MG63 (cell line): ENCODE results near the gene KRT73. TPM values are rescaled to one million over a fixed set of nuclear protein-coding genes. Genes with fewer than 3 reads are reported as not detected.
A peak's percentile ranks its signal among the peaks of the same experiment; 100 is the strongest.

Source experiments
- DNase-seq: peaks from one replicate; pipeline ENCODE4 v3.0.0-alpha.2; 2020
- H3K27me3 ChIP-seq: fragments of 250-450 bp; sonication (Bioruptor Pico); 2 replicates; pipeline ENCODE4 v1.5.1; 2020; ENCODE audit warnings: mild to moderate bottlenecking, moderate library complexity
- H3K36me3 ChIP-seq: fragments of 250-450 bp; sonication (Bioruptor Pico); 2 replicates; pipeline ENCODE4 v1.5.1; 2020; ENCODE audit warnings: mild to moderate bottlenecking, moderate library complexity
- H3K4me3 ChIP-seq: fragments of 250-450 bp; sonication (Bioruptor Pico); 2 replicates; pipeline ENCODE4 v1.5.1; 2020; ENCODE audit warnings: mild to moderate bottlenecking, moderate library complexity
- H3K9me3 ChIP-seq: fragments of 250-450 bp; sonication (Bioruptor Pico); 2 replicates; pipeline ENCODE4 v1.5.1; 2020; ENCODE audit warnings: mild to moderate bottlenecking, moderate library complexity
- total RNA-seq: library from RNA; depleted of rRNA; stranded (reverse); fragments of >200 nt; shearing (Covaris generic); gene quantifications from 2 replicates; pipeline ENCODE4 v1.2.3, GENCODE V29; 2014; ENCODE audit warnings: low replicate concordance; rRNA removed

Gene KRT73
- total RNA-seq: not detected in 2 replicates

- no peak for DNase-seq
- Histone ChIP-seq H3K36me3 (no peaks in the 10 kb centered on the region), H3K27me3 (no peaks in the 10 kb centered on the region), H3K4me3 (no peak within 1 kb of the TSS), H3K9me3 (no peaks in the 10 kb centered on the region)
These were observed at the start of gene KRT73 for GRCh38 chr12:52618216-52618615. KRT73 (minus strand) TSS chr12:52618559; CDS start chr12:52618524, 35 bp downstream.

- DNase-seq: no peak
- 0 out of 2 replicates have a peak, but pooled peaks cover 2% of the 10 kb centered on the region for H3K27me3 ChIP-seq
- no peak overlapping the region for H3K4me3 ChIP-seq
These were observed 49.6 kb upstream of the KRT73 start for GRCh38 chr12:52667931-52668330.

GRCh38 chr12:52667509-52667908, 49.1 kb upstream of the KRT73 start:
- Histone ChIP-seq H3K36me3 (no peaks in the 10 kb centered on the region), H3K4me3 (no peak overlapping the region), H3K9me3 (no peaks in the 10 kb centered on the region), H3K27me3 (no peaks in the 10 kb centered on the region; the same call in 1 of the 2 replicates)
- no peak for DNase-seq

More at GRCh38 chr12:52667931-52668330, 49.6 kb upstream of the KRT73 start:
- no peaks in the 10 kb centered on the region for H3K9me3 ChIP-seq
- H3K36me3 ChIP-seq: no peaks in the 10 kb centered on the region

- no peak overlapping the region for H3K4me3 ChIP-seq
- no peaks in the 10 kb centered on the region for H3K9me3 ChIP-seq
- no peaks in the 10 kb centered on the region for H3K36me3 ChIP-seq
- H3K27me3 ChIP-seq: no peaks in the 10 kb centered on the region; the same call in 1 of the 2 replicates
- no peak for DNase-seq
These were observed 48.1 kb upstream of the KRT73 start for GRCh38 chr12:52666471-52666870.

GRCh38 chr12:52663420-52663819, 45.1 kb upstream of the KRT73 start:
- DNase-seq: no peak
- H3K4me3 ChIP-seq: no peak overlapping the region
- no peaks in the 10 kb centered on the region for H3K9me3 ChIP-seq
- no peaks in the 10 kb centered on the region; the same call in 1 of the 2 replicates for H3K27me3 ChIP-seq
- no peaks in the 10 kb centered on the region for H3K36me3 ChIP-seq

GRCh38 chr12:52662918-52663229, 44.5 kb upstream of the KRT73 start:
- H3K4me3 ChIP-seq: no peak overlapping the region
- DNase-seq: no peak
- no peaks in the 10 kb centered on the region; the same call in 1 of the 2 replicates for H3K27me3 ChIP-seq
- no peaks in the 10 kb centered on the region for H3K9me3 ChIP-seq
- no peaks in the 10 kb centered on the region for H3K36me3 ChIP-seq

- Histone ChIP-seq H3K4me3 (no peak overlapping the region), H3K27me3 (no peaks in the 10 kb centered on the region; the same call in 1 of the 2 replicates), H3K36me3 (no peaks in the 10 kb centered on the region), H3K9me3 (no peaks in the 10 kb centered on the region)
- no peak for DNase-seq
These were observed 43.9 kb upstream of the KRT73 start for GRCh38 chr12:52662093-52662917.

- no peaks in the 10 kb centered on the region; the same call in 1 of the 2 replicates for H3K27me3 ChIP-seq
- no peak overlapping the region for H3K4me3 ChIP-seq
- no peak for DNase-seq
These were observed 43.3 kb upstream of the KRT73 start for GRCh38 chr12:52661668-52662067.

GRCh38 chr12:52660934-52661499, 42.7 kb upstream of the KRT73 start:
- no peaks in the 10 kb centered on the region for H3K36me3 ChIP-seq
- no peaks in the 10 kb centered on the region; the same call in 1 of the 2 replicates for H3K27me3 ChIP-seq
- H3K4me3 ChIP-seq: no peak overlapping the region
- no peak for DNase-seq
- H3K9me3 ChIP-seq: no peaks in the 10 kb centered on the region

More at GRCh38 chr12:52661668-52662067, 43.3 kb upstream of the KRT73 start:
- Histone ChIP-seq H3K9me3 (no peaks in the 10 kb centered on the region), H3K36me3 (no peaks in the 10 kb centered on the region)

- Histone ChIP-seq H3K36me3 (no peaks in the 10 kb centered on the region), H3K27me3 (no peaks in the 10 kb centered on the region; the same call in 1 of the 2 replicates), H3K9me3 (no peaks in the 10 kb centered on the region), H3K4me3 (no peak overlapping the region)
- DNase-seq: no peak
These were observed 41.6 kb upstream of the KRT73 start for GRCh38 chr12:52659951-52660350.

GRCh38 chr12:52659395-52659794, 41.0 kb upstream of the KRT73 start:
- no peaks in the 10 kb centered on the region for H3K9me3 ChIP-seq
- no peak for DNase-seq
- H3K36me3 ChIP-seq: no peaks in the 10 kb centered on the region
- H3K27me3 ChIP-seq: peaks cover under 1% of the 10 kb centered on the region; the same call in 1 of the 2 replicates
- H3K4me3 ChIP-seq: no peak overlapping the region

- no peaks in the 10 kb centered on the region for H3K36me3 ChIP-seq
- peaks cover 3% of the 10 kb centered on the region for H3K27me3 ChIP-seq
- H3K4me3 ChIP-seq: no peak overlapping the region
- H3K9me3 ChIP-seq: no peaks in the 10 kb centered on the region
- DNase-seq: no peak
These were observed 39.8 kb upstream of the KRT73 start for GRCh38 chr12:52658196-52658595.

- Histone ChIP-seq H3K4me3 (no peak overlapping the region), H3K36me3 (no peaks in the 10 kb centered on the region), H3K9me3 (no peaks in the 10 kb centered on the region), H3K27me3 (peaks cover 6% of the 10 kb centered on the region)
- DNase-seq: no peak
These were observed 39.0 kb upstream of the KRT73 start for GRCh38 chr12:52657250-52657902.

- no peaks in the 10 kb centered on the region for H3K9me3 ChIP-seq
- H3K27me3 ChIP-seq: peaks cover 6% of the 10 kb centered on the region
- H3K4me3 ChIP-seq: no peak overlapping the region
- no peaks in the 10 kb centered on the region for H3K36me3 ChIP-seq
- no peak for DNase-seq
These were observed 38.3 kb upstream of the KRT73 start for GRCh38 chr12:52656616-52657015.

GRCh38 chr12:52655720-52656124, 37.4 kb upstream of the KRT73 start:
- Histone ChIP-seq H3K9me3 (no peaks in the 10 kb centered on the region), H3K27me3 (peaks cover 6% of the 10 kb centered on the region), H3K4me3 (no peak overlapping the region), H3K36me3 (no peaks in the 10 kb centered on the region)
- DNase-seq: no peak

- Histone ChIP-seq H3K27me3 (peaks cover 6% of the 10 kb centered on the region), H3K9me3 (no peaks in the 10 kb centered on the region), H3K36me3 (no peaks in the 10 kb centered on the region), H3K4me3 (no peak overlapping the region)
- peak; percentile 8 for DNase-seq
These were observed 36.9 kb upstream of the KRT73 start for GRCh38 chr12:52655251-52655650.

GRCh38 chr12:52651726-52652261, 33.4 kb upstream of the KRT73 start, which contains the start of gene KRT2:
KRT2 (minus strand) TSS chr12:52652211; CDS start chr12:52652142, 69 bp downstream.
- Histone ChIP-seq H3K36me3 (no peaks in the 10 kb centered on the region), H3K9me3 (no peaks in the 10 kb centered on the region), H3K4me3 (no peak within 1 kb of the TSS), H3K27me3 (peaks cover 6% of the 10 kb centered on the region)
- DNase-seq: no peak
